ENCODE results near the gene SLIT3. TPM values are rescaled to one million over a fixed set of nuclear protein-coding genes. Genes with fewer than 3 reads are reported as not detected.

The SLIT3 gene
- total and polyA plus RNA-seq, 10 of the 15 experiments (the other 5 are each of a cell fraction or from before 2014, with no cell fraction given) = 0.05 TPM; not detected in 9

DNA sequence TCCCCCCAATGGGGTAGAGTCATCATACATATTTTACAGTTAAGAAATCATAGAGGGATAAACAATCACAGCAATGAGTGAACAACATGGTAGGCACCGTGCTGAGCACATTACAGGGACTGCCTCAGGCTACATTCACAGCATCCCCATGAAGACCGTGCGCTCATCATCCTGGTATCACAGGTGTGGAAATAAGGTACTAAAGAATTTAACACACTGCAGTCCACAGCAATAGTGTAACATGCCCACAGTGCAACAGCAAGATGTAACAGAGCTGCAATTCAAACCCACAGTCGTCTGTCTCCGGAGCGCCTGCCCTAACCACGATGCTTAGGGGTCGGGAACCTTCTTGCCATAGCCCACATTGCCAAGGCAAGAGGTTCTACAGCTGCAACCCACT is 5.6 kb downstream of the SLIT3 start (continued):
- TF ChIP-seq, protein P1, sequence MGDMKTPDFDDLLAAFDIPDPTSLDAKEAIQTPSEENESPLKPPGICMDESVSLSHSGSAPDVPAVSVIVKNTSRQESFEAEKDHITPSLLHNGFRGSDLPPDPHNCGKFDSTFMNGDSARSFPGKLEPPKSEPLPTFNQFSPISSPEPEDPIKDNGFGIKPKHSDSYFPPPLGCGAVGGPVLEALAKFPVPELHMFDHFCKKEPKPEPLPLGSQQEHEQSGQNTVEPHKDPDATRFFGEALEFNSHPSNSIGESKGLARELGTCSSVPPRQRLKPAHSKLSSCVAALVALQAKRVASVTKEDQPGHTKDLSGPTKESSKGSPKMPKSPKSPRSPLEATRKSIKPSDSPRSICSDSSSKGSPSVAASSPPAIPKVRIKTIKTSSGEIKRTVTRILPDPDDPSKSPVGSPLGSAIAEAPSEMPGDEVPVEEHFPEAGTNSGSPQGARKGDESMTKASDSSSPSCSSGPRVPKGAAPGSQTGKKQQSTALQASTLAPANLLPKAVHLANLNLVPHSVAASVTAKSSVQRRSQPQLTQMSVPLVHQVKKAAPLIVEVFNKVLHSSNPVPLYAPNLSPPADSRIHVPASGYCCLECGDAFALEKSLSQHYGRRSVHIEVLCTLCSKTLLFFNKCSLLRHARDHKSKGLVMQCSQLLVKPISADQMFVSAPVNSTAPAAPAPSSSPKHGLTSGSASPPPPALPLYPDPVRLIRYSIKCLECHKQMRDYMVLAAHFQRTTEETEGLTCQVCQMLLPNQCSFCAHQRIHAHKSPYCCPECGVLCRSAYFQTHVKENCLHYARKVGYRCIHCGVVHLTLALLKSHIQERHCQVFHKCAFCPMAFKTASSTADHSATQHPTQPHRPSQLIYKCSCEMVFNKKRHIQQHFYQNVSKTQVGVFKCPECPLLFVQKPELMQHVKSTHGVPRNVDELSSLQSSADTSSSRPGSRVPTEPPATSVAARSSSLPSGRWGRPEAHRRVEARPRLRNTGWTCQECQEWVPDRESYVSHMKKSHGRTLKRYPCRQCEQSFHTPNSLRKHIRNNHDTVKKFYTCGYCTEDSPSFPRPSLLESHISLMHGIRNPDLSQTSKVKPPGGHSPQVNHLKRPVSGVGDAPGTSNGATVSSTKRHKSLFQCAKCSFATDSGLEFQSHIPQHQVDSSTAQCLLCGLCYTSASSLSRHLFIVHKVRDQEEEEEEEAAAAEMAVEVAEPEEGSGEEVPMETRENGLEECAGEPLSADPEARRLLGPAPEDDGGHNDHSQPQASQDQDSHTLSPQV (IDR thresholded peaks at IDR 0.05) = no peak
- TF ChIP-seq TAF1 (IDR thresholded peaks at IDR 0.05; ENCODE audit: borderline replicate concordance, low read depth, low read length) = no peak
- TF ChIP-seq RUNX3 (IDR thresholded peaks at IDR 0.05; ENCODE audit: low read length) = no peak

DNA sequence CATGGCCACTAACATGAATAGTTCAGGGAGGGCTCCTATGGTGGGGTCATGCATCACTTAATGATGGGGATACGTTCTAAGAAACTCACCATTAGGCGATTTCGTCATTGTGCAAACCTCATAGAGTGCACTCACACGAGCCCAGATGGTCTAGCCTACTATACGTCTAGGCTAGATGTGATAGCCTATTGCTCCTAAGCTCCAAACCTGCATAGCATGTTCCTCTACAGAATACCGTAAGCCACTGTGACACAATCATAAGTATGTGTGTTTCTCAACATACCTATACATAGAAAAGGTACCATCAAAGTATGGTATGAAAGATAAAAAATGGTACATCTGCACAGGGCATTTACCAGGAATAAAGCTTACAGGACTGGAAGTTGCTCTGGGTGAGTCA is 6.3 kb downstream of the SLIT3 start:
- CTCF ChIA-PET = no interaction called here
- WGBS (ENCODE audit: insufficient coverage, insufficient replicate concordance, low lambda C conversion rate, missing lambda C conversion rate) = 28% methylated on average over 6 of the region's 6 CpGs

More for the DNA sequence above, 6.3 kb downstream of the SLIT3 start:
- Histone ChIP-seq H3K79me2 (ENCODE audit: control insufficient read depth, insufficient read depth, low read length) (no peaks in the 10 kb centered on the region), H3K27me3 (replicated peaks in 1 of 2; ENCODE audit: control insufficient read depth in 2 of 2, insufficient read depth in 2 of 2, low read length in 1 of 2) (no peaks in the 10 kb centered on the region; a peak in 1 of 4 replicates), H3K27ac (ENCODE audit: control insufficient read depth, insufficient read depth) (no peak overlapping the region), H3K9me3 (replicated peaks; ENCODE audit: control insufficient read depth, insufficient read depth, low read length) (no peaks in the 10 kb centered on the region), H3K4me1 (ENCODE audit: control insufficient read depth, insufficient read depth, low read length) (no peaks in the 10 kb centered on the region), H4K20me1 (ENCODE audit: control insufficient read depth, insufficient read depth) (no peaks in the 10 kb centered on the region; the same call in 1 of the 2 replicates), H3K4me2 (ENCODE audit: control insufficient read depth, insufficient read depth) (no peak overlapping the region), H3K4me3 (no peak overlapping the region), H3K9ac (ENCODE audit: control insufficient read depth, insufficient read depth, low read length) (no peak overlapping the region), H3K36me3 (ENCODE audit: control insufficient read depth in 2 of 2, insufficient read depth in 2 of 2, low read length in 1 of 2) (no peaks in the 10 kb centered on the region), H2AFZ (ENCODE audit: control insufficient read depth, low read depth, low read length) (no peak overlapping the region)
- ChIA-PET SMC1A (ENCODE audit: uncharacterized antibody, unreplicated experiment) (no interaction called here), RAD21 (ENCODE audit: unreplicated experiment) (no interaction called here), POLR2A (no interaction called here)
- ATAC-seq (no peak), FAIRE-seq (no peak), DNase-seq (ENCODE audit: low read depth, low spot score) (no peak)
- intact Hi-C loops (cut with micrococcal nuclease; ENCODE audit: unreplicated experiment) = no loop called here
- TF ChIP-seq, protein P2, sequence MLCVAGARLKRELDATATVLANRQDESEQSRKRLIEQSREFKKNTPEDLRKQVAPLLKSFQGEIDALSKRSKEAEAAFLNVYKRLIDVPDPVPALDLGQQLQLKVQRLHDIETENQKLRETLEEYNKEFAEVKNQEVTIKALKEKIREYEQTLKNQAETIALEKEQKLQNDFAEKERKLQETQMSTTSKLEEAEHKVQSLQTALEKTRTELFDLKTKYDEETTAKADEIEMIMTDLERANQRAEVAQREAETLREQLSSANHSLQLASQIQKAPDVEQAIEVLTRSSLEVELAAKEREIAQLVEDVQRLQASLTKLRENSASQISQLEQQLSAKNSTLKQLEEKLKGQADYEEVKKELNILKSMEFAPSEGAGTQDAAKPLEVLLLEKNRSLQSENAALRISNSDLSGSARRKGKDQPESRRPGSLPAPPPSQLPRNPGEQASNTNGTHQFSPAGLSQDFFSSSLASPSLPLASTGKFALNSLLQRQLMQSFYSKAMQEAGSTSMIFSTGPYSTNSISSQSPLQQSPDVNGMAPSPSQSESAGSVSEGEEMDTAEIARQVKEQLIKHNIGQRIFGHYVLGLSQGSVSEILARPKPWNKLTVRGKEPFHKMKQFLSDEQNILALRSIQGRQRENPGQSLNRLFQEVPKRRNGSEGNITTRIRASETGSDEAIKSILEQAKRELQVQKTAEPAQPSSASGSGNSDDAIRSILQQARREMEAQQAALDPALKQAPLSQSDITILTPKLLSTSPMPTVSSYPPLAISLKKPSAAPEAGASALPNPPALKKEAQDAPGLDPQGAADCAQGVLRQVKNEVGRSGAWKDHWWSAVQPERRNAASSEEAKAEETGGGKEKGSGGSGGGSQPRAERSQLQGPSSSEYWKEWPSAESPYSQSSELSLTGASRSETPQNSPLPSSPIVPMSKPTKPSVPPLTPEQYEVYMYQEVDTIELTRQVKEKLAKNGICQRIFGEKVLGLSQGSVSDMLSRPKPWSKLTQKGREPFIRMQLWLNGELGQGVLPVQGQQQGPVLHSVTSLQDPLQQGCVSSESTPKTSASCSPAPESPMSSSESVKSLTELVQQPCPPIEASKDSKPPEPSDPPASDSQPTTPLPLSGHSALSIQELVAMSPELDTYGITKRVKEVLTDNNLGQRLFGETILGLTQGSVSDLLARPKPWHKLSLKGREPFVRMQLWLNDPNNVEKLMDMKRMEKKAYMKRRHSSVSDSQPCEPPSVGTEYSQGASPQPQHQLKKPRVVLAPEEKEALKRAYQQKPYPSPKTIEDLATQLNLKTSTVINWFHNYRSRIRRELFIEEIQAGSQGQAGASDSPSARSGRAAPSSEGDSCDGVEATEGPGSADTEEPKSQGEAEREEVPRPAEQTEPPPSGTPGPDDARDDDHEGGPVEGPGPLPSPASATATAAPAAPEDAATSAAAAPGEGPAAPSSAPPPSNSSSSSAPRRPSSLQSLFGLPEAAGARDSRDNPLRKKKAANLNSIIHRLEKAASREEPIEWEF (IDR thresholded peaks at IDR 0.05; ENCODE audit: insufficient replicate concordance, low read depth, low read length) = no peak
- no peak for TF ChIP-seq TBL1XR1 (IDR thresholded peaks at IDR 0.05; ENCODE audit: low read depth, low read length)
- in situ Hi-C loops (cut with MboI) = no loop called here
- BruUV-seq (replicated peaks) = no TSS peak
